ENCODE results near the gene ZG16.

The ZG16 gene

DNA sequence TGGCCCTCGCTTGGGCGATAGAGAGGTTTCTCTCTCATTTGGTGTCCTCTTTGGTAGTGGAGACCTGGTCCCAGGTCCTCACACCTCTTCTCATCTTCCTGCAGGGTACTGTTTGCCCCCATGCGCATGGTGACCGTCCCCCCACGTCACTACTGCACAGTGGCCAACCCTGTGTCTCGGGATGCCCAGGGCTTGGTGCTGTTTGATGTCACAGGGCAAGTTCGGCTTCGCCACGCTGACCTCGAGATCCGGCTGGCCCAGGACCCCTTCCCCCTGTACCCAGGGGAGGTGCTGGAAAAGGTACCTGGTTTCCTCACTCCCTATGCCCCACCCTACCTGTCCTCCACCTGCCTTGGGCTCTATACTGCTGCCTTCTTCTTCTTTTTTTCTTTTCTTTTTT lies 52.7 kb downstream of the ZG16 start:
- no peaks in the 10 kb centered on the region for H3K27me3 ChIP-seq (replicated peaks; ENCODE audit: control insufficient read depth, insufficient read depth, low read length)
- no peak overlapping the region for H3K4me3 ChIP-seq (replicated peaks; ENCODE audit: low read depth, low read length)
- TF ChIP-seq, protein P1, sequence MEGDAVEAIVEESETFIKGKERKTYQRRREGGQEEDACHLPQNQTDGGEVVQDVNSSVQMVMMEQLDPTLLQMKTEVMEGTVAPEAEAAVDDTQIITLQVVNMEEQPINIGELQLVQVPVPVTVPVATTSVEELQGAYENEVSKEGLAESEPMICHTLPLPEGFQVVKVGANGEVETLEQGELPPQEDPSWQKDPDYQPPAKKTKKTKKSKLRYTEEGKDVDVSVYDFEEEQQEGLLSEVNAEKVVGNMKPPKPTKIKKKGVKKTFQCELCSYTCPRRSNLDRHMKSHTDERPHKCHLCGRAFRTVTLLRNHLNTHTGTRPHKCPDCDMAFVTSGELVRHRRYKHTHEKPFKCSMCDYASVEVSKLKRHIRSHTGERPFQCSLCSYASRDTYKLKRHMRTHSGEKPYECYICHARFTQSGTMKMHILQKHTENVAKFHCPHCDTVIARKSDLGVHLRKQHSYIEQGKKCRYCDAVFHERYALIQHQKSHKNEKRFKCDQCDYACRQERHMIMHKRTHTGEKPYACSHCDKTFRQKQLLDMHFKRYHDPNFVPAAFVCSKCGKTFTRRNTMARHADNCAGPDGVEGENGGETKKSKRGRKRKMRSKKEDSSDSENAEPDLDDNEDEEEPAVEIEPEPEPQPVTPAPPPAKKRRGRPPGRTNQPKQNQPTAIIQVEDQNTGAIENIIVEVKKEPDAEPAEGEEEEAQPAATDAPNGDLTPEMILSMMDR (IDR thresholded peaks at IDR 0.05; ENCODE audit: insufficient read depth, low read length, poor library complexity, severe bottlenecking), result no peak
- peaks cover 24% of the 10 kb centered on the region for H3K36me3 ChIP-seq (ENCODE audit: control insufficient read depth, insufficient read depth, low read length)
- DNase-seq (ENCODE audit: extremely low read depth, insufficient read length), result no peak

GRCh38 chr16:29831490-29831889 lies 53.4 kb downstream of the ZG16 start:
- H3K36me3 ChIP-seq (ENCODE audit: control insufficient read depth, insufficient read depth, low read length), result peaks cover 24% of the 10 kb centered on the region
- TF ChIP-seq, protein P1 (IDR thresholded peaks at IDR 0.05; ENCODE audit: insufficient read depth, low read length, poor library complexity, severe bottlenecking), result no peak
- H3K27me3 ChIP-seq (replicated peaks; ENCODE audit: control insufficient read depth, insufficient read depth, low read length), result no peaks in the 10 kb centered on the region
- DNase-seq (ENCODE audit: extremely low read depth, insufficient read length), result no peak
- H3K4me3 ChIP-seq (replicated peaks; ENCODE audit: low read depth, low read length), result no peak overlapping the region
